HG03139 (cell line): ENCODE measurements around the gene FHIT.

Source experiments
- ATAC-seq: cut with Tn5 transposase; IDR thresholded peaks from one replicate; pipeline ENCODE4 v1.9.1; 2021; ENCODE audit not compliant: unreplicated experiment

Gene FHIT

GRCh38 chr3:59764171-59764570 lies 1487.1 kb downstream of the FHIT start:
- ATAC-seq: no peak

- no peak for ATAC-seq
Measured at GRCh38 chr3:59762941-59763340, 1488.3 kb downstream of the FHIT start.

DNA sequence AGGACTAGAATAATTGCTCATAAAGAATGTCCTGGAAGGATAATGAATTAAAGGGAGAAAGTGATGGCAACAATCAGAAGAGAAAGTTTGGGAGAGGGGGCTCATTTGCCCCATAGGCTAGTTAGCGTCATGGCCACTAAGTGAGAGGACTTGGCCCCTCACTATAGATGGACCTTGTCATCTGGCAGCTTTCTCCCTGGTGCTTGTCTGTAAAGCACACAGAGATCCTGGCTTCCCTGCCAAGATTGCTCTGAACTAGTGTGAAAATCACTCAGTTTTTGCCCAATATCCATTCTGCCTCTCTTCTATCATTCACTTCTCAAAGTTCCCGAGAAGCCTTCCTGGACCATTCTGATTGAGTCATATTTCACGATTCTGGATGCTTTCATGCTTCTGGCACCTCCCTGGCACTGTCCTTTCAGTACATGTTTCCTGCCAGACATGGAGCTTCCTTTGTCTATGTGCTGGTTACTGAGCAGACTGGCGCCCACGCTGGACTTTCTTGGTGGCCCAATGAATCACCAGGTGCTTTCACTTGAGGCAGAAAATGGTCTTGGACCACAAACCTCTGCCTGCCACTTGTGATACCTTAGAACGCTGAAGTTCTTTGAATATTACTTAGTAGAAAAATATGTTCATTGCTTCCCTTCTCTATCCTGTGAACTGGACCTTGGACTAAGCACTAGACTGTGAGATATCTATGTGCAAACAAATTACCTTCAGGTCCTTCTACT lies 1491.8 kb downstream of the FHIT start:
- ATAC-seq: no peak

DNA sequence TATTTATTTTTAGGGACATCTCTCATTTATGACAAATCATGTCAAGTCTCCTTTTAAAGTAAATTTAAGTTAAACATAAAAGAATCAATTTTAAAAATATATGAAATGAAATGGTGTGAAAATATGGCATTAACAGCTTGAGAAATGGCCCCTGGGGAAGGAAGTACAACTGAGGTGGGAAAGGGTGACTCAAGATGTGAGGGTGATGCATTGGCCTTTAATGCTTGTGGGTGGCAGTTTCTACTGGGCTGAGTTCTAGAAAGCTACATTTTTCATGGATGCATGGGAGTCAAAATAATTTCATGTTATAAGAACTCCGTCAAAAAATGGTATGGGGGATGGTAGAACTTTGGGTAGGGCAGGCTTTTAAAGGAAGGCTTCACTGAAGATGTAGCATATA lies 1492.6 kb downstream of the FHIT start:
- ATAC-seq: no peak

DNA sequence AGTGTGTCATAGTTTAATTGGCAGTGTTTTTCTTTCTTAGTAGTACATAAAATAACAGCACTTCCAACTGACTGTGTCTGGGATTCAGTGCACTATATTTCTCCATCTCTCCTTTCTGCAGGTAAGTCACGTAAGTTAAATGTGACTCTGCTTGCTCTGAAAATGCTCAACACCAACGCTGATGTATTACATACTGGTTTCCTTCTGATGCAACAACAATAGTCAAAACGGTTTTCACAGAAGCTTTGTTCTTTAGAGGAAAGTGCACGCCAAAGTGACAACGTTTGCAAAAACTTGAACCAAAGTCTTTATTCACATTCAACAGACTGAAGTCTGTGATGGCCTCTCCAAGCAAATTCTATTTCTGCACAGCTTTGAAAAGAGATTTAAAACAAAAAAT lies 1494.3 kb downstream of the FHIT start:
- ATAC-seq: no peak

GRCh38 chr3:59754456-59755129 lies 1496.7 kb downstream of the FHIT start:
- no peak for ATAC-seq

DNA sequence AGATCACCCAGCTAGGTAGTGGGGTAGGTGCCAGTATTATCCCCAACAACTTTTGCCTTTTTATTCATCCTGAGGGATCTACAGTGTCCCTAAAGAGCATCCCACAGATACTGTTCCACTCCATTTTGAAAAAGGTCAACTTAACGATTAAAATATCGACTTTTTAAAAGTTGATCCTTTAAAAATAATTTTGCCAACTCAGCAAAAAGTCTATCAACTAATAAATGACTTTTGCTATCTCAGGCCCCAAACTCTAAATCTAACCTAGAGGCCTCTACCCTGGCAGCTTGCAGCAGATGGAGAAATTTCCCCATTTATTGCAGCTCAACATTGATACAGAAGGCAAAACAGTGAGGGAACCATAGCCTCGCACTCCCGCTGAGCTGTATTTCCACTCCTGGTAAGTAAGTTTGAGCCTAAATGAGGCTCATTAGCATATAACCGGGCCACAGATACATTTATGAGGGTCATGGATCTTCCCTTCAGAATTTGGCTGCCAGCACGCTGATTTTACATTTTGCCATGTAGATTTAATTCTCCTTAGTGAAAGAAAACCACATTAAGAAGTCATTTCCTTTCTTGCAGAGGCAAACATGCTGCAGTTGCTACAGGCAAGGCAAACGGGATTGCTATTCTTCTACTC lies 1497.3 kb downstream of the FHIT start:
- no peak for ATAC-seq

DNA sequence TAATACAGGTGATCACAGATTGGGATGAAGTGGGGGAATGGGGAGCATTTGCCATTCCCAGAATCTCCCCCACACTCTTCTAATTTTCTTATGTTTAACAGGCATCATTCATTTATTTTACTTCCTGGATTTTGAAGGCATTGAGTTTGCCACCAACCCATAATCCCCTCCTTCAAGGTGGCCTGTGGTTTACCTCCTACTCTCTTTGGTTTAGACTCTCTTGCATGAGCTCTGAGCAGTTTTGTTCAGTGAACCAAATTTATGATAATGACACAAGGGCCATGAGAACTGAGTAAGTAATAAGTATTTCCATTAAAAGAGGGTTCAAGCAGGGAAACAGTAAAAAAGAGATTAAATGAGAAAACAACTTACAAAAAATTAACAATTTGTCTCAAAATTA lies 1498.3 kb downstream of the FHIT start:
- no peak for ATAC-seq

GRCh38 chr3:59751606-59752005 lies 1499.6 kb downstream of the FHIT start:
- ATAC-seq: no peak

- ATAC-seq: no peak
Measured at GRCh38 chr3:59750391-59750790, 1500.9 kb downstream of the FHIT start.

DNA sequence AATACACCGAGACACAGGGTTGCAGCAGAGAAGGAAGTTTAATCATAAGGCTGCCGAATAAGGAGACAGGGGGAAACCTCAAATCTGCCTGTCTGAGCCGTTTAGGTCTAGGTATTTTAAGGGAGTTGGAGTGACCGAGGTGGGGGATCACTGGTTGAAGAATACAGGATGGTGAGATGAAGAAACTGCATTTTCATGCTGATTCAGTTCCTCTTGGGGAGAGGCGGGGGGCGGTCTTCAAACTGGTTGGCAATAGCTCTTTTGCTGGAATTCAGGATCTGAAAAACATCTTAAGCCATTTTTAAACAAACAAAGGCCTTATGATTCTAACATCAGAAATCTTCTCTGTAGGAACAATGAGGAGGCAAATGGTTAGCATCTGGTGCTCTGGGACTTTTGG lies 1502.0 kb downstream of the FHIT start:
- no peak for ATAC-seq

DNA sequence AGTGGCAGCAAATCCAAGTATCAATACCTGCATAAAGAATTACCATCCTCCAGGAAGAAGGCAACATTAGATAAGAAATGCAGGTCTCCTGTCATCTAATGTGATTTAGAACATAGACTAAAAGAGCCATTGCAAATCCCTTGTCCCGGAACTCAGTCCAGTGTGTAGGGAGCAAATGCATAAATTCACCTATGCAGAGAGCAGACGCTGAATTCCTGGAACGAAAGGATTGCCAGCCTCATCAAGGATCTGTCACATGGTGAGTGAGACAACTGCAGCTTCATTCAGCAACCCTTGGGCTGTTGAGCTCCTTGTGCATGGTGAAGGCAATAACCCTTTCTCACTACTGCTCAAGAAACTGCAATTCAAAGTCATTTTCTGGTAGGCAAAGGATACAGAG lies 1504.7 kb downstream of the FHIT start:
- ATAC-seq: no peak

DNA sequence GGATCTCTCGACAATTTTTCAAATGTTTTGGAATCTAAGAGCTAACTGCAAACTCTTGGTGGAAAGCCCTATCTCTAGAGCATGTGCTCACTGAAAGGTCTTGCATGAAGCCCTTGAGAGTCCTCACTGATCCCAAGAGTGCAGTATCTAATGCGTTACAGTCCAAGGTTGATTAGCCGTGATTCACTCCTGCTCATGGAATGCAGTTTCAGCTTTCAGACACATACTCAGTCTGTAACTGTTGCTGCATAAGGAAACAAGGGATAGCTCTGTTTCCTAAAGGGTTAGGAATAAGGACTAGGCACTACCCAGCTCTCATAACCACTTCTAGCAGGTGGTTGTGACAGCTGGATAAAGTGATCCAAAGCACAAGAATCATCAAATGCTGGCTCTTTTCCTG lies 1514.0 kb downstream of the FHIT start:
- no peak for ATAC-seq

GRCh38 chr3:59734061-59734460 lies 1517.2 kb downstream of the FHIT start:
- no peak for ATAC-seq

- no peak for ATAC-seq
Measured at GRCh38 chr3:59733041-59733809, 1518.0 kb downstream of the FHIT start.

GRCh38 chr3:59731943-59732342 lies 1519.3 kb downstream of the FHIT start:
- no peak for ATAC-seq

DNA sequence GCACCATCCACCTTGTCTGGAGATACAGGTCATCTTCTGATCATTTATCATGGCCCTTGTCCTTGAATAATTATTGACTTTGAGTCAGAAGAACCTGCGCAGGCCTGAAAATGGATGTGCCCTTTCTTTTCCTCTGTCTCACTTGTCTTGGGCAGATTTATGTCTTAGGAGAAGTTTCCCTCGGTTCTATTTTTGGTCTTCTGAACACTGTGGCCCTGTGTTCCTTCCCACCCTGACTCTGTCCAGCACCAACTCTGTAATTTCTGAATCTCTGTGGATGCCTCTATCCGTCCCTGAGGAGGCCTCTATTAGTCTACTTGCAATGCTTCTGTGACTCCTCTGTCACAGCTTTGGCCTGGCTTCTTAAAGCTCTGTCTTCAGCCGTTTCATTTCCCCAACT lies 1520.7 kb downstream of the FHIT start:
- no peak for ATAC-seq

DNA sequence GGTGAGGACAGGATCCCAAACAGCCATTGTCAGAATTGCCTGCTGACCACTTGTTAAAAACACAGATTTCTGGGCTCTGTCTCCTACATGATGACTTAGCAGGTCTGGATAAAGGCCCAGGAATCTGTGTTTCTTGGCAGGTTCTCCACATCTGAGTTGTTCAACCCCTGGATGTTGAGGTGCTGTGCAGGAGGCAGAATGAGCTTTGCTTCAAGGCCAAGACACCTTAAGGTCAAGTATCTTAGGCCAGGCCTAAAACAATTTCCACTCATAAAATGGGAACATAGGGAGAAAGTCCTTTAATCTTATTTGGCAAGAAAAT lies 1522.7 kb downstream of the FHIT start:
- no peak for ATAC-seq

GRCh38 chr3:59727902-59728586 lies 1523.2 kb downstream of the FHIT start:
- ATAC-seq: no peak

DNA sequence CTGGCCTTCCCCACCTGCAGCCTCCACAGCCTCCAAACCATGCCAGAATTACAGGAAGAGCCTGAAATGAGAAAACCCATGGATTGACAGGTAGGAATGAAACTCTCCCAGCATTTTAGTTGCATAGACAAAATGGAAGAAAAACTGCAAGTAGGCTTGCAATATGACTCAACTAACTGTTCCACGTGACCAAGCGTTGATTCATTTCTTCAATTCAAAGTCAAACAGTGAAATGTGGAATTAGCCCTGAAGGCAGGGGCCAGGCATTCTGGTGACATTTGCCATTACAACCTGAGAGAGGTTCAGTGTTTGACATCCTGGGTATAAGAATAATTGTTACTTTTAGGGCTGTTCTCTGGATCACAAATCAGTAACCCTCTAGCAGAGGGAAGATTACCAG lies 1525.0 kb downstream of the FHIT start:
- no peak for ATAC-seq

DNA sequence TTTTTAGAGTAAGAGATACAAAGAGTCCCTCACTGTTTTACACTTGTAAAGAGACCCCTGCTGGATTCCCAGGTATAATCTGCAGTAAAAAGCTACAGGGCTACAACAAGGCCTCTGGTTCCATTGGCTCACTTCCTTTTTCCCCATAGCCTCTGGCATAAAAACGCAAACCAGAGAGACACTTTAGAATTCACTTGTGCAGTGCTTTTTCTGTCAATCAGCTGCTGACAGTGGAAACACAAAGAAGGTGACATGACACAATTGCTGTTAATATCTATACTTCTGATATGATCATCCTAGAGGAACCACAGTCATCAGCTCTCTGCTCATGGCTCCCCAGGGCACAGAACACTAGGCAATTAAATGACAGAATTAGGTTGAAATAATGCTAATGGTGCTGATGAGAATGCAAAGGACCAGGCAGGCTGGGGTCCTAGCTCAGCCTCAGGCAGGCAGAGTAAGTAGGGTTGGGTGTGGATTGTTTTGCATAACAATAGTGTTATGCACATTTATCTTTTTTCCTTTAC lies 1533.5 kb downstream of the FHIT start:
- no peak for ATAC-seq
